Fibroblast of lung (primary cell): Measurements from ENCODE around the gene CD82.

ENCODE experiments used
- EZH2 ChIP-seq: IDR thresholded peaks from 2 replicates; pipeline ENCODE4 v1.5.1; 2012; ENCODE audit warnings: low read length, control low read depth, mild to moderate bottlenecking; ENCODE audit errors: missing control alignments
- TF ChIP-seq, protein P1 (sequence below), 2 donors: IDR thresholded peaks in 1 of 2; conservative IDR thresholded peaks in 1 of 2; 1 replicate in 1 of 2; 2 replicates in 1 of 2; pipeline ENCODE4 v1.5.1; 2011 to 2012; ENCODE audit warnings: low read length in 2 of 2, control low read depth in 1 of 2, inconsistent platforms in 1 of 2, low read depth in 1 of 2, mild to moderate bottlenecking in 1 of 2

DNA sequence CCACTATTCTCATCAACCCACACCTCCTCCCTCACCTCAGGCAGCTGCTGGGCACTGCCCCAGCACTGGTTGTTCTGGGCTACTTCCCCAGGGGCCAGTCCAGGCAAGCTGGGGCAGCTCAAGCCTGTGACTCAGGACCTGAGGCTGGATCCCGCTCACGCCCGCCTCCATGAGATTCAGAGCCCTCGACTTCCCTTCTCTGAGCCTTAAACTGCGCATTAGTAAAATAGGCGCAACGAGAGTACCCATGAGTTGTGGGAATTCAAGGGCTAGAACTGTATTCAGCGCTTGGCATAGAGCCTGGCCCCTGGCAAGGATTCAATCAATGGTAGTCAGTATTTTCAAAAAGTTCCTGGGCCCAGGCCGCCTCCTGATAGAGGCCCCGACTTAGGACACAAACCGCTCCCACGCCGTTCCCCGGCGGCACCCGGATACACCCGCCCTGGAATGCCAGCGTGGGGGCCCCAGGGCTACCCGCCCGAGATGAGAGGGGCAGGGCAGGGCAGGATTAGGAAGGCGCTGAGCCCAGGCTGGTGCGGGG is 723 bp upstream of the CD82 start:
- TF ChIP-seq, protein P1, sequence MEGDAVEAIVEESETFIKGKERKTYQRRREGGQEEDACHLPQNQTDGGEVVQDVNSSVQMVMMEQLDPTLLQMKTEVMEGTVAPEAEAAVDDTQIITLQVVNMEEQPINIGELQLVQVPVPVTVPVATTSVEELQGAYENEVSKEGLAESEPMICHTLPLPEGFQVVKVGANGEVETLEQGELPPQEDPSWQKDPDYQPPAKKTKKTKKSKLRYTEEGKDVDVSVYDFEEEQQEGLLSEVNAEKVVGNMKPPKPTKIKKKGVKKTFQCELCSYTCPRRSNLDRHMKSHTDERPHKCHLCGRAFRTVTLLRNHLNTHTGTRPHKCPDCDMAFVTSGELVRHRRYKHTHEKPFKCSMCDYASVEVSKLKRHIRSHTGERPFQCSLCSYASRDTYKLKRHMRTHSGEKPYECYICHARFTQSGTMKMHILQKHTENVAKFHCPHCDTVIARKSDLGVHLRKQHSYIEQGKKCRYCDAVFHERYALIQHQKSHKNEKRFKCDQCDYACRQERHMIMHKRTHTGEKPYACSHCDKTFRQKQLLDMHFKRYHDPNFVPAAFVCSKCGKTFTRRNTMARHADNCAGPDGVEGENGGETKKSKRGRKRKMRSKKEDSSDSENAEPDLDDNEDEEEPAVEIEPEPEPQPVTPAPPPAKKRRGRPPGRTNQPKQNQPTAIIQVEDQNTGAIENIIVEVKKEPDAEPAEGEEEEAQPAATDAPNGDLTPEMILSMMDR (conservative IDR thresholded peaks at IDR 0.05 in 1 of 2, IDR thresholded peaks at IDR 0.05 in 1 of 2; ENCODE audit: low read depth in 1 of 2, low read length in 2 of 2) = no peak
- TF ChIP-seq EZH2 = no peak
